EL (cell line): Measurements from ENCODE around the gene FAF1.
"Not testable (repeated sequence)": the region's sequence is repeated elsewhere in the genome, so short reads cannot be mapped to it uniquely, and the experiment has no call there.

Experiments
- DNase-seq: peaks from one replicate; pipeline ENCODE4 v3.0.0-alpha.2; 2016

FAF1 gene

GRCh38 chr1:50952566-50952965 is 7.5 kb downstream of the FAF1 start:
- not testable (repeated sequence) for DNase-seq

- no peak for DNase-seq
Measured at GRCh38 chr1:50950396-50950795, 9.7 kb downstream of the FAF1 start.

GRCh38 chr1:50949286-50949982 is 10.6 kb downstream of the FAF1 start:
- no peak for DNase-seq

DNA sequence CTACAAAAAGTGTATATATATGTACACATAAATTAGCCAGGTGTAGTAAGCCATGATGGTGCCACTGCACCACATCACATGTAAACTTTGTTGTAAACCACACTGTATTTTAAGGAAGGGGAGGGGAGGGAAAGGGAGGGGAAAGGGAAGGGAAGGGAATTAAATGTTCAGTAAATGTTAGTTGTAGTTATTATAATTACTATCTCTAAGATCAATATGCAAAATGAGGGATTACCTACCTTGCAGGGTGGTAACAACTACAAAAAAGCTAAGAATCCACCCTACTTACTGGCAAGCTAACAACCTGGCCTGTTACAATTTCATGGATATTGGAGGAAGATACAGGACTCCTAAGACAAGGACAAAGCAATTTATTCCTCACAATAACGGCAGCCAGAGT is 17.7 kb downstream of the FAF1 start:
- DNase-seq = no peak

DNA sequence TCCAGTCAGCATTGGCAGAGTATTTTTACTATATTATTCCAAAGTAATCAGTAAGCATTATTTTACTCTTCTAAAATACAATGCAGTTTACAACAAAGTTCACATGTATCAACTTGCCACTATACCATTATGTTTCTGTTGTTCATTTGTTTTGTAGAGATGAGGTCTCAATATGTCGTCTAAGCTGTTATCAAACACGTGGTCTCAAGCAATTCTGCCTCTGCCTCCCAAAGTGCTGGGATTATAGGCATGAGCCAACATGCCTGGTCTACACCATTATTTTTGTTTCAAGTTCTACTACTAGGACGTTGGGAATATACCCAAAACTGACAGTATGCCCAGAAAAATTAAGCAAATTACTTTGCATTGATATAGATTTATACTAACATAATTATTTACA is 19.8 kb downstream of the FAF1 start:
- no peak for DNase-seq

DNA sequence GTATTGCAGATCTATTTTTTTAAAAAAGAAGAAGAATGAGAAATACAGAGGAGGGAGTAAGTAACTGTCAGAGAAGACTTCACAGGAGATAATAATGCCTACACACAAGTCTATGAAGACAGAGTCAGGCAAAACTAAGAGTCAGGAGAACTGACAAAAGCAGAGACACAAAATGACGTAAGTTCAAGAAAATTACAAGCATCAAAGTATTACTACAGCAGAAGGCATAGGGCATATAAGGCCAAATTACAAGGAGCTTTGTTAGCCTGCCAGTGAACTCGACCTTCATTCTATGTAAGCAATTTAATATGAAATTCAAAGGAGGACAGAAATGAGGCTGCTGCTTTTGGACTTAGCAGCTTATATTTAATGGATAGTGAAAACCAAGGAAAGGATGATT is 23.7 kb downstream of the FAF1 start:
- no peak for DNase-seq

DNA sequence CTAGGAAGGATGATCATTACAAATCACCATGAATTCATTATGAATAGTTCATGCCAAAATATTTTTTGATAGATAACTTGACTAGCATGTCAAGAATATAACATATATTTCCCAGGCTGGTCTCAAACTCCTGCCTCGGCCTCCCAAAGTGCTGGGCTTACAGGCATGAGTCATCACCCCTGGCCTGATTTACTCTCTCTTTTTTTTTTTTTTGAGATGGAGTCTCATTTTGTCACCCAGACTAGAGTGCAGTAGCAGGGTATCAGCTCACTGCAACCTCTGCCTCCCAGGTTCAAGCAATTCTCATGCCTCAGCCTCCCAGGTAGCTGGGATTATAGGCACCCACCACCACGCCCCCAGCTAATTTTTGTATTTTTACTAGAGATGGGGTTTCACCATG is 24.8 kb downstream of the FAF1 start:
- DNase-seq = peak; percentile 33

- no peak for DNase-seq
Measured at GRCh38 chr1:50934838-50935237, 25.2 kb downstream of the FAF1 start.

DNA sequence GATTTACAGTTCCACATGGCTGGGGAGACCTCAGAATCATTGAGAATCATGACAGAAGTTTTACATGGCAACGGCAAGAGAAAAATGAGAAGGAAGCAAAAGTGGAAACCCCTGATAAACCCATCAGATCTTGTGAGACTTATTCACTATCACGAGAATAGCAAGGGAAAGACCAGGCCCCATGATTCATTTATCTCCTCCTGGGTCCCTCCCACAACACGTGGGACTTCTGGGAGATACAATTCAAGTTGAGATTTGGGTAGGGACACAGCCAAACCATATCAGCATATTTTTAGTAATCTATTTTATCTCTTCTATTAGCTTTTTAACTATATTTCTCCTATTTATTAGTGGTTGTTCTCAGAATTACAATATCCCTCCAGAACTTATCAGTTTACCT is 26.3 kb downstream of the FAF1 start:
- not testable (repeated sequence) for DNase-seq

GRCh38 chr1:50932043-50932442 is 28.0 kb downstream of the FAF1 start:
- not testable (repeated sequence) for DNase-seq

GRCh38 chr1:50930965-50931737 is 28.9 kb downstream of the FAF1 start:
- peak; percentile 4 for DNase-seq

DNA sequence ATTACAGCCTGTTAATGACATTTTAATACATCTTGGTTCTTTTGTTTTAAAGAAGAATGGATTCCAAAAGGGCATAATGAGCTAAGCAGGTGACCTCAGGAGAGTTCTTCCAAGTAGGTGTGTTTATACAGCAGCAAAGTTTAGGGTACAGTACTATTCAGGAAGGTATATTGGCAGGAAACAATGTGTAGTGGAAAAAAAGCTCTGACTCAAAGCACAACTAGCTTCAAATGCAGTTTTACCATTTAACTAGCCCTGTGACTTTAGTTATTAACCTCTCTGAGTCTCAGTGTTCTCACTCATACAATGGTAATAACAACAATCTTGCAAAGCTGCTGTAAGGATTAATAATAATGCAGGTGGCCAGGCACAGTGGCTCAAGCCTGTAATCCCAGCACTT is 29.9 kb downstream of the FAF1 start:
- DNase-seq = no peak

GRCh38 chr1:50929376-50929958 is 30.6 kb downstream of the FAF1 start:
- DNase-seq = peak; percentile 37

GRCh38 chr1:50923564-50923963 is 36.5 kb downstream of the FAF1 start:
- no peak for DNase-seq

DNA sequence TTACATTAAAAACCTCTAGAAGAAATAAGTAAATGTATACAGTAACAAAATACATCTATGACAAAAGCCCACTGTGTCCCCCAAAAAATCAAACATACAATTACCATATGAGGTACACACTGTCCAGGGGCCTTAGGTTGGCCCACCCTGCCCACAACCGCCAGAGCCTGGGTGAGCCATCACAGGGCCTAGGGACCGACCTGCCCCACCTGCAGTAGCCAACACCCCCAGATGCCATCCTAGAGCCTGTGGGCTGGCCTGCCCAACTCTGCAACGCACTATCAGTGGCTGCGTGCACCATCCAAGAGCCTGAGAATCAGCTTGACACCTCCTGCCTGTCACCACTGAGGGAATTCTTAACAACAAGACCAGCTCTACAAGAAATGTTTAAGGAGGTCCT is 39.0 kb downstream of the FAF1 start:
- no peak for DNase-seq

DNA sequence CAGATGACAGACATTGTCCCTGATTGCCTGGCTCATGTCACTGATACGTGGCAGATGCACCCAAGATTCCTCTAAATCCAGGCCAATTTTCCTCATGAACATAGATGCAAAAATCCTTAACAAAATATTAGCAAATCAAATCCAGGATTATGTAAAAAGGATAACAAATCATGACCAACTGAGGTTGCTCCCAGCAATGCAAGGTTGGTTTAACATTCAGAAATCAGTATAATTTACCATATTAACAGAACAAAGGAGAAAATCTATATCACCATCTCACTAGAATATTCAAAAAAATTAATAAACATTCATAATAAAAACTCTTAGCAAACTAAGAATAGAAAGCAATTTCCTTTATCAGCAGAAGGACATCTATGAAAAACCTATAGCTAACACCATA is 39.7 kb downstream of the FAF1 start:
- DNase-seq = no peak

DNA sequence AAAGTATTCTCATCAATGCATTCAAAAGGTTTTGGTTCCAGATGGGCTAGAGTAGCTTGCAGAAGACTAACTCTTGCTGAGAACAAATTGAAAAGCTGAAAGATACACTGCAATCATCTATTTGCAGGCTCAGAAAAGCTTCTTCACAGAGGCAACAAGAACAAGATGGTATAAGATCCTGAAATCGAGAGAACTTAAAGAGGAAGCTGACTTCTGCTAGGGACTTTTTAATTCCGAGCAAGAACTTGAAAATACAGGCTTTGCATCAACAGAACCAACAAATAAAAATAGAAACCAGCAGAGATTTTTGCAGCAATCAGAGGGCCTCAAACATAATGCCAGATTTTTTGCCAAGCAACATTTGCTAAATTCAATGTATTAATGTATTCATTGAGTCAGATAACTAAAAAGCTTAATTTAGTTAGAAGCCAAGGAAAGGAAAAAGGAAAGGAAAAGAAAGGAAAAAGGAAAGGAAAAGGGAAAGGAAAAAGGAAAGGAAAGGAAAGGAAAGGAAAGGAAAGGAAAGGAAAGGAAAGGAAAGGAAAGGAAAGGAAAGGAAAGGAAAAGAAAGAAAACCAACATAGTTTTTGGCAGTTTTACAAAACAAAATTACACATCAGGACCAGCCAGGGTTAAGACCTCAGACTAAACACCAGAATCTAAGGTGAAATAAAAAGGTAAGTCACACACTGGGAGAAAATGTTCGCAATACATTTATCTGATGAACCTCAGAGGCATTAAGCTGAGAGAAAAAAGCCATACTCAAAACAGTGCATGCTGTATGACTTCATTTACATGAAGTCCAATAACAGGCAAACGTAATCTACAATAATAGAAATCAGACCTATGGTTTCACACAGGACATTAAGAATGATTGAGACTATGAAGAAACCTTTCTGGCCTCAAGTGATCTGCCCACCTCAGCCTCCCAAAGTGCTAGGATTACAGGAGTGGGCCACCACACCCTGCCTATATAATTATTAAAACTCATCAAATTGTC is 42.6 kb downstream of the FAF1 start:
- DNase-seq = no peak

GRCh38 chr1:50915621-50916020 is 44.4 kb downstream of the FAF1 start:
- DNase-seq = no peak

DNA sequence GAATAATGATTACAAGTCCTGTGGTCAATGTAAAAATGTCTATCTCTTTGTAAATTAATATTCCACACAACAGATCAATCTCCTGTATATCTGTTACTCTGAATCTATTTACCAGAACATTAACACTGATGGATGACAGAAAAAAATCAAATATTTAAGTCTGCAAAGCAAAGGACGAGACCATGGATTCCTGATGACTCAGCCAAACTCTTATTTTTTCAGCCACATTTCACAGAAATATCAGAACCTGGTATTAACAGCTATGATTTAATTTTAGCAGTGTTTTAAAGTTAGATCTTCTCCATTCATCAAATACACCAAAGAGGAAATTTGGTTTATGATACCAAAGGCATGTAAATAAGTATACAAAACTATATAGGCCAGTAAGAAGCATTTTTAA is 46.1 kb downstream of the FAF1 start:
- DNase-seq = no peak

DNA sequence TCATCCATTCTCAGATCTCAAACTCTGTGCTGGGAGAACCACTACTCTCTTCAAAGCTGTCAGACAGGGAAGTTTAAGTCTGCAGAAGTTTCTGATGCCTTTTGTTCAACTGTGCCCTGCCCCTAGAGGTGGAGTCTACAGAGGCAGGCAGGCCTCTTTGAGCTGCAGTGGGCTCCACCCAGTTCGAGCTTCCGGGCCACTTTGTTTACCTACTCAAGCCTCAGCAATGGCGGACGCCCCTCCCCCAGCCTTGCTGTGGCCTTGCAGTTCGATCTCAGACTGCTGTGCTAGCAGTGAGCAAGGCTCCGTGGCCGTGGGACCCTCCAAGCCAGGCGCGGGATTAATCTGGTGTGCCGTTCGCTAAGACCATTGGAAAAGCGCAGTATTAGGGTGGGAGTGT is 49.7 kb downstream of the FAF1 start:
- not testable (repeated sequence) for DNase-seq

DNA sequence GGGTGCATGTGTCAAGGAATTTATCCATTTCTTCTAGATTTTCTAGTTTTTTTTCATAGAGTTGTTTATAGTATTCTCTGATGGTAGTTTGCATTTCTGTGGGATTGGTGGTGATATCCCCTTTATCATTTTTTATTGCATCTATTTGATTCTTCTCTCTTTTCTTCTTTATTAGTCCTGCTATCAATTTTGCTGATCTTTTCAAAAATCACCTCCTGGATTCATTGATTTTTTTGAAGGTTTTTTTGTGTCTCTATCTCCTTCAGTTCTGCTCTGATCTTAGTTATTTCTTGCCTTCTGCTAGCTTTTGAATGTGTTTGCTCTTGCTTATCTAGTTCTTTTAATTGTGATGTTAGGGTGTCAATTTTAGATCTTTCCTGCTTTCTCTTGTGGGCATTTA is 52.5 kb downstream of the FAF1 start:
- DNase-seq = not testable (repeated sequence)

DNA sequence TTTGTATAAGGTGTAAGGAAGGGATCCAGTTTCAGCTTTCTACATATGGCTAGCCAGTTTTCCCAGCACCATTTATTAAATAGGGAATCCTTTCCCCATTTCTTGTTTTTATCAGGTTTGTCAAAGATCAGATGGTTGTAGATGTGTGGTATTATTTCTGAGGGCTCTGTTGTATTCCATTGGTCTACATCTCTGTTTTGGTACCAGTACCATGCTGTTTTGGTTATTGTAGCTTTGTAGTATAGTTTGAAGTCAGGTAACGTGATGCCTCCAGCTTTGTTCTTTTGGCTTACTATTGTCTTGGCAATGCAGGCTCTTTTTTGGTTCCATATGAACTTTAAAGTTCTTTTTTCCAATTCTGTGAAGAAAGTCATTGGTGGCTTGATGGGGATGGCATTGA is 54.0 kb downstream of the FAF1 start:
- not testable (repeated sequence) for DNase-seq

GRCh38 chr1:50902419-50902818 is 57.6 kb downstream of the FAF1 start:
- DNase-seq = no peak
